GM12874 (cell line): ENCODE results near the gene ATG101.

Source experiments
- CTCF ChIP-seq: IDR thresholded peaks from 2 replicates; pipeline ENCODE4 v1.5.1; 2011; ENCODE audit warnings: low read depth, mild to moderate bottlenecking, control low read depth, low read length, moderate library complexity; ENCODE audit not compliant: insufficient read depth

ATG101 gene

GRCh38 chr12:52043386-52044212 lies 26.2 kb upstream of the ATG101 start:
- TF ChIP-seq CTCF: no peak

DNA sequence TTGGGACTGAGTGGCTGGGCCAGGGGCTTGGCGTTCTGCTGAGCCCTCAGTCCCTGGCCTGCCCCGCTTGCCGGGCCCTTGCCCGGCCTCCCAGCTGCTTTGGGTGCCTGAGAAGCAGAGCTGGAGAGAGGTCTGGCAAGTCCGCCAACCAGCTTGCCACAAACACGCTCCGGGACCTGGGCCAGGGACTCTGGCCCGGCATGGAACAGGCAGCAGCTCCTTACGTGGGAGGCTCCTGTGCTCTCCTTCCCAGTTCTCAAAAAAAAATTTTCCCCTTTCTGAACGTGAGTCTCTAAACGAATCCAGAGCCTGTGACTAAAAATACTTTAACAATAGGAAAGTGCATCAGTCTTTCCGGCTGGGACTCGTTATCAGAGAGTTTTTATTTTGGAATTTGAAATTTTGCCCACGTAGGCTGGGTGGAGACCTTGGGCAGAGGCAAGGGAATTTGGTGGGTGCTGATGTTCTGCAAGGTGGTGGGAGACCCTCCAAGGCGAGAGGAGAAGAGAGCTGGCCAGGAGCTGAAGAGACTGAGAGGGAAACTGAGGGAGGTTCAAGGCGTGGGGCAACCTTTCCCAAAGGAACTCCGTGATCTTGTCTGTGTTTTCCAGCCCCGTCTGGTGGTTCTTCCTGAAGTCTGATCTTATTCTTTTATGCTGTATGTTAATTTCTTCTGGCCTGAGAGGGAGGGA lies 25.3 kb upstream of the ATG101 start:
- no peak for TF ChIP-seq CTCF

GRCh38 chr12:52045794-52046199 lies 24.0 kb upstream of the ATG101 start:
- no peak for TF ChIP-seq CTCF

DNA sequence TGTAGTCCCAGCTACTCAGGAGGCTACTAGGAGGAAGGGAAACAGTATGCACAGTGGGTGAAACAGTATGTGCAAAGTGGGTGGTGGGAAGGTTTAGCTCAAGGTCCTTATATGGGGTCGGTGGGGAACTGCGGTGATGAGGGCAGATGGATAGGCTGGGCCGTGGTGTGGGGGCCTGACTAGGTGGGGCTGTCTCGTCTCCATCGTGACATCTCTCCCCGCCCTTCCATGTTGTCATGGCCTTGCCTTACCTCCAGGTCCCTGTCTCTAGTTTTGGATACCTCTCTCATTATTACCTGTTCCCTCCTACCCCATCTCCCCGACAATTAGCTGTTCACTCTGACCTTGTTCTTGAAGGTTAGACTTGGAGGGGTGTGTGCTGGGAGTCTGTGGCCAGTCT lies 22.9 kb upstream of the ATG101 start:
- TF ChIP-seq CTCF: no peak

GRCh38 chr12:52049286-52049685 lies 20.5 kb upstream of the ATG101 start:
- no peak for TF ChIP-seq CTCF

- no peak for TF ChIP-seq CTCF
These were observed 20.1 kb upstream of the ATG101 start for GRCh38 chr12:52049688-52050087.

GRCh38 chr12:52050116-52050757 lies 19.5 kb upstream of the ATG101 start:
- no peak for TF ChIP-seq CTCF
